ENCODE results near the gene CRPPA. TPM values are rescaled to one million over a fixed set of nuclear protein-coding genes. Genes with fewer than 3 reads are reported as not detected.
A peak's percentile ranks its signal among the peaks of the same experiment; 100 is the strongest.

The CRPPA gene
- total RNA-seq, 2 experiments from 2014 or later: 1.0 to 1.1 TPM

DNA sequence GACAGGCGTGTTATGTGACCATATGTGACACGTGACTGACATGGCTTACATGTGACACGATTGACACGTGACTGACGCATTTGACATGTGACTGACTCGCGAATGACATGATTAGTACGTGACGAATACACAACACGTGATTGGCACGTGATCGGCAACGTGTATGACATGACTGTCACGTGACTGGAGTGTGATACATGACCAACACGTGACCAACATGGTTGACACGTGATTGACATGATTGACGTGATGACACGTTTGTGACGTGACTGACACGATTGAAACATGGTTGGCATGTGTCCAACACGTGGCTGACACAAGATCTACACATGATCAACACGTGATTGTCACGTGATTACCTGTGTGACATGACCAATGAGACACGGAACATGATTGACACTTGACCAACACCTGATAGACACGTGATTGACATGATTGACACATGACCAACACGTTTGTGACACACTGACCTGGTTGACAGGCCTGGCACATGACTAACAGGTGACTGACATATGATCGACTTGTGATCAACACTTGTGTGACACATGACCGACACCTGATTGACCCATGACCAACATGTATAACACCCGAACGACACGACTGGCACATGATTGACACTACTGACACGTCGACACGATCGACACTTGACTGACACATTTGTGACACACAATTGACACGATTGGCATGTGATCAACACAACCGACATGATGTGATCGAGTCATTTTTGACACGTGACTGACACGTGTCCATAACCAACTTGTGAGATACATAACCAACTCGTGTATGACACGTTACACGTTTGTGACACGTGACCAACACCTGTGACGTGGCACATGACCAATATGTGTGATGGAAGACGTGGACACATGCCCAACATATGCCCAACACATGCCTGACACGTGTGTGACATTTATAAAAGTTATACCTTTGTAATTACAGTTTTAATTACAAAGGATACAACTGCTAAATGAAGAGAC, 21.1 kb downstream of the CRPPA start:
- Histone ChIP-seq H3K9me3 (ENCODE audit: control insufficient read depth in 1 of 2, insufficient read depth in 1 of 2, low read length in 2 of 2) (peaks cover 4 to 9% of the 10 kb centered on the region in 2 experiments), H3K4me3 (ENCODE audit: low read length) (no peak overlapping the region), H3K4me1 (ENCODE audit: insufficient read depth, low read length) (no peaks in the 10 kb centered on the region), H3K27ac (ENCODE audit: low read depth in 1 of 2, low read length in 2 of 2) (no peak overlapping the region), H3K36me3 (ENCODE audit: insufficient read depth, low read length) (no peaks in the 10 kb centered on the region), H3K27me3 (ENCODE audit: control insufficient read depth in 1 of 2, insufficient read depth in 2 of 2, low read length in 2 of 2) (no peaks in the 10 kb centered on the region)
- ATAC-seq (ENCODE audit: poor library complexity) (no peak), DNase-seq (peak in 1 of 14 experiments; percentile 15)
- TF ChIP-seq, protein P1, sequence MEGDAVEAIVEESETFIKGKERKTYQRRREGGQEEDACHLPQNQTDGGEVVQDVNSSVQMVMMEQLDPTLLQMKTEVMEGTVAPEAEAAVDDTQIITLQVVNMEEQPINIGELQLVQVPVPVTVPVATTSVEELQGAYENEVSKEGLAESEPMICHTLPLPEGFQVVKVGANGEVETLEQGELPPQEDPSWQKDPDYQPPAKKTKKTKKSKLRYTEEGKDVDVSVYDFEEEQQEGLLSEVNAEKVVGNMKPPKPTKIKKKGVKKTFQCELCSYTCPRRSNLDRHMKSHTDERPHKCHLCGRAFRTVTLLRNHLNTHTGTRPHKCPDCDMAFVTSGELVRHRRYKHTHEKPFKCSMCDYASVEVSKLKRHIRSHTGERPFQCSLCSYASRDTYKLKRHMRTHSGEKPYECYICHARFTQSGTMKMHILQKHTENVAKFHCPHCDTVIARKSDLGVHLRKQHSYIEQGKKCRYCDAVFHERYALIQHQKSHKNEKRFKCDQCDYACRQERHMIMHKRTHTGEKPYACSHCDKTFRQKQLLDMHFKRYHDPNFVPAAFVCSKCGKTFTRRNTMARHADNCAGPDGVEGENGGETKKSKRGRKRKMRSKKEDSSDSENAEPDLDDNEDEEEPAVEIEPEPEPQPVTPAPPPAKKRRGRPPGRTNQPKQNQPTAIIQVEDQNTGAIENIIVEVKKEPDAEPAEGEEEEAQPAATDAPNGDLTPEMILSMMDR (IDR thresholded peaks at IDR 0.05): no peak
- Mint-ChIP-seq H3K4me1 (ENCODE audit: low read depth) (no peaks in the 10 kb centered on the region), H3K27ac (no peak overlapping the region), H3K9me3 (peaks cover 25% of the 10 kb centered on the region), H3K27me3 (no peaks in the 10 kb centered on the region), H3K4me3 (no peak overlapping the region), H3K36me3 (ENCODE audit: low read depth) (peaks cover 17% of the 10 kb centered on the region)
- intact Hi-C loops (cut with DNase I, micrococcal nuclease): no loop called here
- CTCF ChIA-PET: no interaction called here
- POLR2A ChIA-PET: no interaction called here

GRCh38 chr7:16399265-16399831, 22.0 kb downstream of the CRPPA start:
- ChIA-PET CTCF (no interaction called here), POLR2A (no interaction called here)
- Histone ChIP-seq H3K27me3 (ENCODE audit: control insufficient read depth in 1 of 2, insufficient read depth in 2 of 2, low read length in 2 of 2) (no peaks in the 10 kb centered on the region), H3K4me3 (ENCODE audit: low read length) (no peak overlapping the region), H3K27ac (ENCODE audit: low read depth in 1 of 2, low read length in 2 of 2) (no peak overlapping the region), H3K9me3 (ENCODE audit: control insufficient read depth in 1 of 2, insufficient read depth in 1 of 2, low read length in 2 of 2) (peaks cover 4 to 9% of the 10 kb centered on the region in 2 experiments), H3K4me1 (ENCODE audit: insufficient read depth, low read length) (no peaks in the 10 kb centered on the region), H3K36me3 (ENCODE audit: insufficient read depth, low read length) (no peaks in the 10 kb centered on the region)
- ATAC-seq (ENCODE audit: poor library complexity) (no peak), DNase-seq (peak in 1 of 14 experiments; percentile 20)
- no peak overlapping the region for H3K4me3 Mint-ChIP-seq
- no peaks in the 10 kb centered on the region for H3K27me3 Mint-ChIP-seq
- no peaks in the 10 kb centered on the region for H3K4me1 Mint-ChIP-seq (ENCODE audit: low read depth)
- intact Hi-C loops (cut with DNase I, micrococcal nuclease): no loop called here
- TF ChIP-seq, protein P1 (IDR thresholded peaks at IDR 0.05): no peak
- H3K36me3 Mint-ChIP-seq (ENCODE audit: low read depth): peaks cover 17% of the 10 kb centered on the region
- H3K9me3 Mint-ChIP-seq: peaks cover 25% of the 10 kb centered on the region
- H3K27ac Mint-ChIP-seq: no peak overlapping the region

DNA sequence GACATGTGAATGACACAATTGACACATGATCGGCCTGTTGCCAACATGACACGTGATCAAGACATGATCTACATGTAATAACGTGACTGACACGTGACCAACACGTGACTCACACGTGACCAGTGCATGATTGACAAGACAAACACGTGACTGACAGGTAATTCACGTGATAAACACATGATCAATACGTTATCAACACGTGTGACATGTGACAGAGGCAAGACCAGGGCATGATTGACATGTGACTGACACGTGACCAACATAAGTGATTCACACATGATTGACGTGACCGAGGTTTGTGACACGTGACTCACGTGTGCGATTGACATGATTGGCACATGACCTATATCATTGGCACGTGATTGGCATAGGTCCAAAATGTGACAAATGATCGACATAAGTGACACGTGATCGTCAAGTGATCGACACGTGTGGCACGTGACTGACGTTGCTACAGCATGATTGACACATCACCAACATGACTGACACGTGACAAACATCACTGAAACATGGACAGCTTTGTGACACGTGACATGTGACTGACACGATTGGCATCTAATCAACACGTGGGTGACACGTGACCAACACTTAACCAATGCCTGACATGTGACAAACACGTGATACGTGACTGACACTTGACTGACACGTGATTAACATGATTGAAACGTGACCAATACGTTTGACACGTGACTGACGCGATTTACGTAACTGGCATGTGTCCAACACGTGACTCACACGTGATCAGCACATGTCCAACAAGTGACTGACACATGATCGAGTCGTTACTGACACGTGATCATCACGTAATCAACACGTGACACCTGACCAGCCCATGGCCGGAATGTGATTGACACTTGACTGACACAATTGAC, 23.0 kb downstream of the CRPPA start:
- no peaks in the 10 kb centered on the region for H3K27me3 Mint-ChIP-seq
- DNase-seq: peak in 2 of 14 experiments; percentile 1 to 16

More for the DNA sequence above, 23.0 kb downstream of the CRPPA start:
- POLR2A ChIA-PET: no interaction called here
- no peak overlapping the region for H3K4me3 Mint-ChIP-seq
- no peaks in the 10 kb centered on the region for H3K36me3 ChIP-seq (ENCODE audit: insufficient read depth, low read length)
- TF ChIP-seq, protein P1 (IDR thresholded peaks at IDR 0.05): no peak
- H3K4me1 ChIP-seq (ENCODE audit: insufficient read depth, low read length): no peaks in the 10 kb centered on the region
- H3K27ac Mint-ChIP-seq: no peak overlapping the region
- peaks cover 4 to 7% of the 10 kb centered on the region in 2 experiments for H3K9me3 ChIP-seq (ENCODE audit: control insufficient read depth in 1 of 2, insufficient read depth in 1 of 2, low read length in 2 of 2)
- peaks cover 26% of the 10 kb centered on the region for H3K9me3 Mint-ChIP-seq
- peaks cover 13% of the 10 kb centered on the region for H3K36me3 Mint-ChIP-seq (ENCODE audit: low read depth)
- intact Hi-C loops (cut with DNase I, micrococcal nuclease): no loop called here
- H3K4me1 Mint-ChIP-seq (ENCODE audit: low read depth): no peaks in the 10 kb centered on the region
- CTCF ChIA-PET: no interaction called here
- ATAC-seq (ENCODE audit: poor library complexity): no peak
- H3K27ac ChIP-seq (ENCODE audit: low read depth in 1 of 2, low read length in 2 of 2): no peak overlapping the region
- no peak overlapping the region for H3K4me3 ChIP-seq (ENCODE audit: low read length)
- no peaks in the 10 kb centered on the region for H3K27me3 ChIP-seq (ENCODE audit: control insufficient read depth in 1 of 2, insufficient read depth in 2 of 2, low read length in 2 of 2)

Data from CD4-positive, alpha-beta T cell (primary cell).